ENCODE results near the gene LRP1.
A peak's percentile ranks its signal among the peaks of the same experiment; 100 is the strongest.
"Not testable (repeated sequence)": the region's sequence is repeated elsewhere in the genome, so short reads cannot be mapped to it uniquely, and the experiment has no call there.

The LRP1 gene

DNA sequence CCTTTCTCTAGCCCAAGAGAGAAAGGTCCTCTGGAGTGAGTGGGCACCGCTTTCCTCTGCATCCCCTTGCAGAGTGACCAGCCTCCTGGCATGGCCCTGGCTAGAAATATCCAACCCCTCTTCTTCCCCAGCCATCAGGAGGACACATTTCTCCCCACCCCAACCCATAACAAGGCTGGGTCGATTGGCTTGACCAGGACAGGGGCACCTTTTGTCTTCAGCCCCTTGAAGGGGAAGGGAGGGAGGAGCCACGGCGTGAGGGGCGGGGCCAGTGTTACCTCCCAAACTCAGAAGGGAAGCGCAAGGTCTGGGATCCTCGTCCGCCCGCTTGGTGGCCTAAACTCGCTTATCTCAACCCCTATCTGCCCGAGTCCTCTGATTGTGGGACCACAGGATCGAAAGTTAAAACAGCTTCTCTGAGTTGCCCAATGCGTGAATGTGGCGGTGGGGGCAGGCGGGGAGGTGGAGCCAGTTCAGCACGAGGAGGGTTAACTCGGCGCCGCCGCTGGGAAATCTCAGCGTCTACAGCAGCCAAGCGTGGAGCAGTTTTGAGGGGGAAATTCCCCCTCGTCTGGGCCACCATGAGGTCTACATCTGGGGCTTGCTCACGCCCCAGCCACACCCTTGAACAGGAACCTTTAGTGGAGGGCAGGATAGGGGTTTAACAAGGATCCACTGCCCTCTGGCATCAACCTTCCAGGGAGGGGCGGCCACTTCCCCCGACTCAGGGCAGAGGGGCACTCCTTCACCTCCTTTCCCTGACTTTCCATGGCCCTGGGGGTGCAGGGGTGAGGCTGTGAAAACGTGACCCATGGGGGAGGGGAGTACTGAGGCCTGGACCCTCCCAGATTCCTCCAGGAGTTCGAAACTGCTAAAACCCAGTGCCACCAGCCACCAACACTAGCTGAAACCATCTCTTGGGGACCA lies 17.9 kb upstream of the LRP1 start:
- DNase-seq (ENCODE audit: low read depth in 1 of 2, low spot score in 1 of 2) = peak in 1 of 2 donors; percentile 61

DNA sequence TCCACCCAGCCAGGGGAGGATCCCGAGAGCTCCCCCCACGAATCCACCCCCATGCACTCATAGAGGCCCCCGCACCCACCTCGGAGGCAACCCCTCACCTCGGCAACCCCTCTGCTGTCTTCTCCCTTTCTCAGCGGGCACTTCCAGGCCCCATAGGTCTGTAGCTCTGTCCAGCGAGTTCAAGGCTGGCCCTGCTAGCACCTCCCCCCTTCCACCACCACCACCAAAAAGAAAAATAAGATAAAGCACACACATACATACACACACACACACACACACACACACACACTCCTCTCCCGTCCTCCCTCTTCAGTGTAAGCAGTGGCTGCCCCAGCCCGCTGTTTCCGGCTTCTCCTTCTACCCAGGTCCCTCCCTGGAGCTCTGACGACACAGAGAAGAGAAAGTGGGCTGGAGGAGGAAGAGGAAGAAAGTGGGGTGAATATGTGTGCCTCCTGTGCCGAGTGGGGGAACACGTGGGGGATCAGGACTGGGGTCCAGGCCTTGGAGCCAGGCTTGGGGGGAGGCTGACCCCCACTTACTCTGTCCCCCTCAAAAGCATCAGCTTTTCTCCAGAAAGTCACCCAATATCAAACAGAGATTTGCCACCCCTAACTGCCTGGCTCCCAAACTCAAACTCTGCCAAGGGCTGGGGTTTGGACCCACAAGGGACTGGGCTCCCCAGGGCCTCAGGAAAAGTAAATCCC lies 17.1 kb upstream of the LRP1 start, which contains the start of gene STAT6:
Gene STAT6 (minus strand): TSS at position 332 of the 704 bp plus-strand sequence. CDS start 3,084 bp downstream, outside the sequence.
- DNase-seq (ENCODE audit: low read depth in 1 of 2, low spot score in 1 of 2) = peak; percentile 65 to 68

- DNase-seq (ENCODE audit: low read depth in 1 of 2, low spot score in 1 of 2) = no peak
These were observed 15.6 kb upstream of the LRP1 start for GRCh38 chr12:57112492-57113294.

DNA sequence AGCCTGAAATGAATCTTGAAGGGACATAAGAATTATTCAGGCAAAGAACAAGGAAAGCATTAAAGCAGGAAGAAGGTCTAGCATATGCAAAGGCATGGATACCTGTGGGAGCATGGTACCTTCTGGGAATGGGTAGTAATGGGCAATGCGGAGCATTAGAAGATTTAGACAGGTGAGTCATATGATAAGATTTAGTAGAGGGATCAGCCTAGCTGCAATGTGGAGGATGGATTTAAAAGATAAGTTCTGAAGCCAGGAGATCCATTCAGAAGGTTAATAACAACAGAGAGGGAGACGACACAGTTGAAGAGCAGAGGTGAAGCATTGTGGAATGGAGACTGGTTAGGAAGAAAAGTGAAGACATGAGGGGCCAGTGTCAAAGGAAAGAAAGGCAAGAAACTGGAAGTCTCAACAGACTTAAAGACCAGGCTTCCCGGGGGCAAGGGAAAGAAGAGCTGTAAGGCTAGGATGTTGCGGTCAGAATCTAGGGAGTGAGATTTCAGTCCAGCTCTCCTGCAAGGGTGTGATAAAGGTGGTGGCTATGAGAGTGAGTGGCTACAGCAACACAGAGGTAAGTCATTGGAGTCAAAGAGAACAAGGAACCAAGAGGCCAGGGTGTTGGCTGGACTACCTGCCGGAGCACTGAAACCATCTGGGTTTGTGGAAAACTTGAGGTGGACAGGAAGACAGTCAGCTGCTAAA lies 11.6 kb upstream of the LRP1 start:
- no peak for DNase-seq (ENCODE audit: low read depth in 1 of 2, low spot score in 1 of 2)

- no peak for DNase-seq (ENCODE audit: low read depth in 1 of 2, low spot score in 1 of 2)
These were observed 9.5 kb upstream of the LRP1 start for GRCh38 chr12:57118711-57119271.

DNA sequence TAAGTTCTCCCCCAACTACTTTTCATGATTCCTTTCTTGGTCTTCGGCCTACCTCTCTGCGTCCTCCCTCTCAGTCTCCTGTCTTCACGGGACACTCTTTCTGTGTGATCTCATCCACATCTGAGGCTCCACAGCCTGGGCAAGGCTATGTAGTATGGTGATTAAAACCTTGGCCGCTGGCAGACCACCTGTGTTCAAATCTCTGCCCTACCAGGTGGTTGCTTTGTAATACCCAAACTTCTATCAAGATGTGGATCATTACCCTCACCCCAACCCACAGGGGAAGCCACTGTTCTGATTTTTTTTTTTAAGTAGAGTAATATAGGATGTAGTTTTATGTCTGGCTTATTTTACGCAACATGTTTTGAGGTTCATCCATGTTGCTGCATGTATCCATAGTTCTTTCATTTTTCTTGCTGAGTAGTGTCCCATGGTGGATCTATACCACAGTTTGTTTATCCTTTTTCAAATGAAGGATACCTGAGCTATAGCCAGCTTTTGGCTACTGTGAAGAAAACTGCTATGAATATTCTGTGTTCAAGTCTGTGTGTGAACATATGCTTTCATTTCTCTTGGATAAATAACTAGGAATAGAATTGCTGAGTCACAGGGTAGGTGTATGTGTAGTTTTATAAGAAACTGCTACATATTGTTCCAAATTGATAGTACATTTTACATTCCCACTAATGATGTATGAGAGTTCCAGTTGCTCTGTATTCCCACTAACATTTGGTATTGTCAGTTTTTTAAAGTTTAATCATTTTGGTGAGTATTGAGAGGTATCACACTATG lies 8.8 kb upstream of the LRP1 start:
- DNase-seq (ENCODE audit: low read depth in 1 of 2, low spot score in 1 of 2) = no peak

- not testable (repeated sequence) for DNase-seq (ENCODE audit: low read depth in 1 of 2, low spot score in 1 of 2)
These were observed 7.6 kb upstream of the LRP1 start for GRCh38 chr12:57120718-57121117.

- DNase-seq (ENCODE audit: low read depth in 1 of 2, low spot score in 1 of 2) = no peak
These were observed 4.5 kb upstream of the LRP1 start for GRCh38 chr12:57123813-57124212.

- peak; percentile 45 to 63 for DNase-seq (ENCODE audit: low read depth in 1 of 2, low spot score in 1 of 2)
These were observed 3.9 kb upstream of the LRP1 start for GRCh38 chr12:57124261-57124877.

DNA sequence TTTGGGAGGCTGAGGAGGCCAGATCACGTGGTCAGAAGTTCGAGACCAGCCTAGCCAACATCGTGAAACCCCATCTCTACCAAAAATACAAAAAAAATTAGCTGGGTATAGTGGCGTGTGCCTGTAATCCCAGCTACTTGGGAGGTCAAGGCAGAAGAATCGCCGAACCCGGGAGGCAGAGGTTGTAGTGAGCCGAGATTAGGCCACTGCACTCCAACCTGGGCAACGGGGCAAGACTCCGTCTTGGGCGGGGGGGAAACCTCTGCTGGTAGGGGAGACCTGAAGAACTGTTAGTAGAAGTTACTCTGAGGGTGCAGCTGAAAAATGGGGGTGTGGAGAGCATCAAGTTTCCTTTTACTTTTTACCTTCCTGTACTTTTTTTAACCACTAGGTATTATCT lies 2.2 kb upstream of the LRP1 start:
- DNase-seq (ENCODE audit: low read depth in 1 of 2, low spot score in 1 of 2) = no peak

DNA sequence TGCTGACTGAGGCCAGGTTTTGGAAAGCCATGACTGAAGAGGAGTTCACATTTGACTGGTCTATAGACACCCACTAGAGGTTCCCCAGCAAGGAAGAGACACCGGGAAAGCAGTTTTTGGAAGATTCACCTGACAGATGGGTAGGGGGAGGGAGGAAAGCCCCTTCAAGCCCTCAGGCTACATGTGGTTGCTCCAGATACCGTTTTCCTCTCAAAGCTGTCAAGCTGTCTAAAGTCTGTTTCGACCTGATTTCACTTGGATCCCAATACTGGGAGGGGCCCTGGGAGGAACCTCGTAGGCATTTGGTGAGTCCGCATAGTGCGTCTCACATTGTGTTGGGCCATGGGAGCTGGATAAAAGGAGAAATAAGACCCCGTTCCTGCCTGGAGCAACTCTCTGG lies 1.7 kb upstream of the LRP1 start:
- DNase-seq (ENCODE audit: low read depth in 1 of 2, low spot score in 1 of 2) = no peak

- peak in 1 of 2 donors; percentile 6 for DNase-seq (ENCODE audit: low read depth in 1 of 2, low spot score in 1 of 2)
These were observed 1.1 kb upstream of the LRP1 start for GRCh38 chr12:57127101-57127725.

- DNase-seq (ENCODE audit: low read depth in 1 of 2, low spot score in 1 of 2) = no peak
These were observed 400 bp downstream of the LRP1 start for GRCh38 chr12:57128519-57129247.

DNA sequence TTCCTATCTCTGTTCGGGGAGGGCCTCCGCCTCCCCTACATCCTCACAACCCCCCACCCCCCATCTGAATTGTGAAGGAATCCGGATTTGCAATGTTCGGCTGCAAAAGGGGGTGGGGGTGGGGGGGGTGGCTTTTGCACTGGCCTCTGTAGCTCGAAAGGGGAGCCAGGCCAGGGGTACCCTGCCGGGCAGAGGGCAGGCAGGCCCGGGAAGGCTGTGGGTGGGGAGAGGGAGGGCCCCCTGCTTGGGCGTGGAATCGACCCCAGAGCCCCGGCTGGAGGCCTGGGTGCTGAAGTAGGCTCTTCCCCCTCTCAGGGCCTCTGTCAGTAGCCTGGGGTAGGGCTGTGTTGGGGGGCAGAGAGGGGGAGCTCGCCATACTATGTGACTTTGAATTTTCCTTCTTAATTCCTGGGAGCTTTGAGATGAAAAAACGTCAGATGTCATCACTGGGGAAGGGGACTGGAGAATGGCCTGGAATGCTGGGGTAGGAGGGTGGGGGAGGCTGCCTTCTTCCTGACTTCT lies 1.1 kb downstream of the LRP1 start:
- DNase-seq (ENCODE audit: low read depth in 1 of 2, low spot score in 1 of 2) = no peak

DNA sequence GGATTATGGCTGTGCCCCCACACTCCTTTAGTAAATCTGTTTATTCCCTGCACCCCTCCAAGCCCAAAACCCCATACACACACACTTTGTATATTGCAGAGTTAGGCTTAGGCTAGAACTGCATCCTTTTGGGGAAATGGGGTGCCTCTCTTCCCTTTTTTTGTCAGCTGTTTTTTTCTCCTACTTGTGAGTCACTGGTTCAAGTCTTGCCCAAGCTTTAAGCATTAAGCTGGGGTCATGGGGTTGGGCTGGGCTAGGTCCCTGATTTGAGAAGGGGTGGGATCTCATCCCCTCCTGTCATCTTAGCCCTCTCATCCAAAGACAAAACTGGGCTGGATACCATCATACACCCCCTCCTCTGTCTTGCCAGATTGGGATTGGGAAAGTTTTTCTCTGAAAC lies 1.6 kb downstream of the LRP1 start:
- DNase-seq (ENCODE audit: low read depth in 1 of 2, low spot score in 1 of 2) = no peak

- DNase-seq (ENCODE audit: low read depth in 1 of 2, low spot score in 1 of 2) = no peak
These were observed 2.7 kb downstream of the LRP1 start for GRCh38 chr12:57130941-57131340.

GRCh38 chr12:57131896-57132744 lies 3.8 kb downstream of the LRP1 start:
- DNase-seq (ENCODE audit: low read depth in 1 of 2, low spot score in 1 of 2) = no peak

Measured in activated T-helper 1 cell treated with anti-CD3 and anti-CD28 coated beads, Interleukin-2, amount 50 U/mL, for 16 hours (primary cell).